ENCODE measurements around the gene GPR152. TPM values are rescaled to one million over a fixed set of nuclear protein-coding genes. Genes with fewer than 3 reads are reported as not detected.
"Not testable (repeated sequence)": the region's sequence is repeated elsewhere in the genome, so short reads cannot be mapped to it uniquely, and the experiment has no call there.

The GPR152 gene
- total and polyA plus RNA-seq, 4 donors: not detected

- intact Hi-C loops (cut with DNase I): no loop called here
- ATAC-seq (ENCODE audit: low FRiP score): peak; percentile 98
Observed at GRCh38 chr11:67482827-67483798, 30.6 kb upstream of the GPR152 start, which contains the start of gene AIP. Gene AIP, plus strand, starts transcription at chr11:67483026. Its CDS starts 133 bp downstream, at chr11:67483159.

GRCh38 chr11:67482275-67482826, 29.8 kb upstream of the GPR152 start:
- Histone ChIP-seq H3K9me3 (ENCODE audit: control insufficient read depth, low read length) (no peaks in the 10 kb centered on the region), H3K27ac (ENCODE audit: low read depth in 1 of 2, low read length in 2 of 2) (no peak overlapping the region), H3K36me3 (ENCODE audit: control insufficient read depth in 1 of 2, insufficient read depth in 2 of 2, low read length in 1 of 2) (no peaks in the 10 kb centered on the region), H3K4me1 (ENCODE audit: control insufficient read depth in 1 of 2, insufficient read depth in 2 of 2, low read length in 2 of 2) (peaks cover 0 to 3% of the 10 kb centered on the region in 2 donors), H3K27me3 (ENCODE audit: control insufficient read depth in 1 of 2, insufficient read depth in 2 of 2, low read length in 1 of 2) (no peaks in the 10 kb centered on the region), H3K4me3 (ENCODE audit: low read length in 2 of 2) (peak overlapping the region in 1 of 2 donors; percentile 49)
- 48 to 50% methylated on average over 19 of the region's 19 CpGs for WGBS, 2 donors
- DNase-seq (no peak), ATAC-seq (ENCODE audit: low FRiP score) (no peak)
- intact Hi-C loops (cut with DNase I): no loop called here

More at GRCh38 chr11:67482827-67483798, 30.6 kb upstream of the GPR152 start, which contains the start of gene AIP:
- WGBS, 2 donors: 8% methylated on average over 60 of the region's 60 CpGs
- Histone ChIP-seq H3K27me3 (ENCODE audit: control insufficient read depth in 1 of 2, insufficient read depth in 2 of 2, low read length in 1 of 2) (no peaks in the 10 kb centered on the region), H3K4me1 (ENCODE audit: control insufficient read depth in 1 of 2, insufficient read depth in 2 of 2, low read length in 2 of 2) (peaks cover 0 to 3% of the 10 kb centered on the region in 2 donors), H3K9me3 (ENCODE audit: control insufficient read depth, low read length) (no peaks in the 10 kb centered on the region), H3K36me3 (ENCODE audit: control insufficient read depth in 1 of 2, insufficient read depth in 2 of 2, low read length in 1 of 2) (no peaks in the 10 kb centered on the region), H3K4me3 (ENCODE audit: low read length in 2 of 2) (peak within 1 kb of the TSS; percentile 2 to 49), H3K27ac (ENCODE audit: low read depth in 1 of 2, low read length in 2 of 2) (peak within 1 kb of the TSS in 1 of 2 donors; percentile 14)
- peak; percentile 98 for DNase-seq

- H3K4me3 ChIP-seq (ENCODE audit: low read length in 2 of 2); ATAC-seq (ENCODE audit: low FRiP score); intact Hi-C loops (cut with DNase I); H3K36me3 ChIP-seq (ENCODE audit: control insufficient read depth in 1 of 2, insufficient read depth in 2 of 2, low read length in 1 of 2); H3K27me3 ChIP-seq (ENCODE audit: control insufficient read depth in 1 of 2, insufficient read depth in 2 of 2, low read length in 1 of 2); DNase-seq; H3K4me1 ChIP-seq (ENCODE audit: control insufficient read depth in 1 of 2, insufficient read depth in 2 of 2, low read length in 2 of 2); H3K9me3 ChIP-seq (ENCODE audit: control insufficient read depth, low read length); H3K27ac ChIP-seq (ENCODE audit: low read depth in 1 of 2, low read length in 2 of 2): not testable (repeated sequence)
- 82 to 92% methylated on average over 12 to 14 of the region's 16 CpGs for WGBS, 2 donors
Observed at GRCh38 chr11:67477344-67478050, 25.0 kb upstream of the GPR152 start.

GRCh38 chr11:67476692-67477091, 24.2 kb upstream of the GPR152 start:
- 76 to 80% methylated on average over 10 of the region's 10 CpGs for WGBS, 2 donors
- ATAC-seq (ENCODE audit: low FRiP score); intact Hi-C loops (cut with DNase I): not testable (repeated sequence)

GRCh38 chr11:67472882-67473281, 20.4 kb upstream of the GPR152 start:
- H3K36me3 ChIP-seq (ENCODE audit: control insufficient read depth in 1 of 2, insufficient read depth in 2 of 2, low read length in 1 of 2): no peaks in the 10 kb centered on the region
- H3K27ac ChIP-seq (ENCODE audit: low read depth in 1 of 2, low read length in 2 of 2): no peak overlapping the region
- ATAC-seq (ENCODE audit: low FRiP score): no peak
- no peak for DNase-seq
- H3K4me3 ChIP-seq (ENCODE audit: low read length in 2 of 2): no peak overlapping the region
- no peaks in the 10 kb centered on the region for H3K27me3 ChIP-seq (ENCODE audit: control insufficient read depth in 1 of 2, insufficient read depth in 2 of 2, low read length in 1 of 2)
- WGBS, 2 donors: 74 to 77% methylated on average over 7 of the region's 7 CpGs
- H3K4me1 ChIP-seq (ENCODE audit: control insufficient read depth in 1 of 2, insufficient read depth in 2 of 2, low read length in 2 of 2): no peaks in the 10 kb centered on the region
- intact Hi-C loops (cut with DNase I): no loop called here
- no peaks in the 10 kb centered on the region for H3K9me3 ChIP-seq (ENCODE audit: control insufficient read depth, low read length)

More at GRCh38 chr11:67476692-67477091, 24.2 kb upstream of the GPR152 start:
- not testable (repeated sequence) for H3K36me3 ChIP-seq (ENCODE audit: control insufficient read depth in 1 of 2, insufficient read depth in 2 of 2, low read length in 1 of 2); DNase-seq; H3K4me3 ChIP-seq (ENCODE audit: low read length in 2 of 2); H3K27ac ChIP-seq (ENCODE audit: low read depth in 1 of 2, low read length in 2 of 2); H3K4me1 ChIP-seq (ENCODE audit: control insufficient read depth in 1 of 2, insufficient read depth in 2 of 2, low read length in 2 of 2); H3K9me3 ChIP-seq (ENCODE audit: control insufficient read depth, low read length); H3K27me3 ChIP-seq (ENCODE audit: control insufficient read depth in 1 of 2, insufficient read depth in 2 of 2, low read length in 1 of 2)

GRCh38 chr11:67470337-67471002, 17.9 kb upstream of the GPR152 start:
- 81 to 83% methylated on average over 8 of the region's 8 CpGs for WGBS, 2 donors
- Histone ChIP-seq H3K9me3 (ENCODE audit: control insufficient read depth, low read length) (no peaks in the 10 kb centered on the region), H3K4me1 (ENCODE audit: control insufficient read depth in 1 of 2, insufficient read depth in 2 of 2, low read length in 2 of 2) (no peaks in the 10 kb centered on the region), H3K27me3 (ENCODE audit: control insufficient read depth in 1 of 2, insufficient read depth in 2 of 2, low read length in 1 of 2) (no peaks in the 10 kb centered on the region), H3K27ac (ENCODE audit: low read depth in 1 of 2, low read length in 2 of 2) (no peak overlapping the region), H3K4me3 (ENCODE audit: low read length in 2 of 2) (no peak overlapping the region), H3K36me3 (ENCODE audit: control insufficient read depth in 1 of 2, insufficient read depth in 2 of 2, low read length in 1 of 2) (no peaks in the 10 kb centered on the region)
- no peak for ATAC-seq (ENCODE audit: low FRiP score)
- intact Hi-C loops (cut with DNase I): no loop called here
- DNase-seq: no peak

- H3K27me3 ChIP-seq (ENCODE audit: control insufficient read depth in 1 of 2, insufficient read depth in 2 of 2, low read length in 1 of 2): no peaks in the 10 kb centered on the region
- H3K9me3 ChIP-seq (ENCODE audit: control insufficient read depth, low read length): no peaks in the 10 kb centered on the region
- H3K36me3 ChIP-seq (ENCODE audit: control insufficient read depth in 1 of 2, insufficient read depth in 2 of 2, low read length in 1 of 2): no peaks in the 10 kb centered on the region
- ATAC-seq (ENCODE audit: low FRiP score) (no peak), DNase-seq (no peak)
- no peaks in the 10 kb centered on the region for H3K4me1 ChIP-seq (ENCODE audit: control insufficient read depth in 1 of 2, insufficient read depth in 2 of 2, low read length in 2 of 2)
- peak overlapping the region; percentile 7 to 65 for H3K4me3 ChIP-seq (ENCODE audit: low read length in 2 of 2)
- peak overlapping the region in 1 of 2 donors; percentile 46 for H3K27ac ChIP-seq (ENCODE audit: low read depth in 1 of 2, low read length in 2 of 2)
- 5 to 6% methylated on average over 9 of the region's 9 CpGs for WGBS, 2 donors
- intact Hi-C loops (cut with DNase I): loop anchor here (5.0 kb wide), 2 partner anchors 38 to 67 kb away; partner anchors contain the start of genes PPP1CA (in 2 of the 2), TBC1D10C (in 2 of the 2), CDK2AP2 (in 1 of the 2) and PITPNM1 (in 1 of the 2)
Observed at GRCh38 chr11:67469508-67469811, 16.9 kb upstream of the GPR152 start.
